Keratinocyte (primary cell): ENCODE results near the gene DDX27.

Experiments used
- EZH2 ChIP-seq: IDR thresholded peaks from one replicate; pipeline ENCODE4 v1.6.1; 2012; ENCODE audit warnings: inconsistent platforms, mild to moderate bottlenecking, low read length, moderate library complexity
- TF ChIP-seq, protein P1 (sequence below), 3 experiments: IDR thresholded peaks in 1 of 3; conservative IDR thresholded peaks in 1 of 3; optimal IDR thresholded peaks in 1 of 3; 2 replicates in 2 of 3; 3 replicates in 1 of 3; pipeline versions ENCODE3 to v1.5.1; 2011; ENCODE audit warnings: low read length in 3 of 3, mild to moderate bottlenecking in 3 of 3, moderate library complexity in 2 of 3, control low read depth in 1 of 3, inconsistent platforms in 1 of 3; ENCODE audit not compliant: insufficient read depth in 2 of 3; ENCODE audit errors: extremely low read depth in 1 of 3

DNA sequence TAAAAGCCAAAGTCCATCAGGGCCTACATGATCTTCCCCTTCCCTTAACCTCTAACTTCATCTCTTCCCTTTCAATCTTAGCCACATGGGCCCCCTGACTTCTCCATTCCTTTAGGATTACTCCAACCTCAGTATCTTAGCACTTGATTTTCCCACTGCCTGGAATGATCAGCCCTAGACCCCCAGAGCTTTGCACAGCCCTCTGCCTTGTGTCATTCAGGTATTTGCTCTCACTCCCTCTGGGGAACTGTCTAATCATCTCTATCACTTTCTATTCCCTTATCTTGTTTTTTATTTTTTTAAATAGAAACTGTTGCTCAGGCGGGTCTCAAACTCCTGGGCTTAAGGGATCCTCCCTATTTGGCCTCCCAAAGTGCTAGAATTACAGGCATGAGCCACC is 72.0 kb downstream of the DDX27 start:
- TF ChIP-seq, protein P1, sequence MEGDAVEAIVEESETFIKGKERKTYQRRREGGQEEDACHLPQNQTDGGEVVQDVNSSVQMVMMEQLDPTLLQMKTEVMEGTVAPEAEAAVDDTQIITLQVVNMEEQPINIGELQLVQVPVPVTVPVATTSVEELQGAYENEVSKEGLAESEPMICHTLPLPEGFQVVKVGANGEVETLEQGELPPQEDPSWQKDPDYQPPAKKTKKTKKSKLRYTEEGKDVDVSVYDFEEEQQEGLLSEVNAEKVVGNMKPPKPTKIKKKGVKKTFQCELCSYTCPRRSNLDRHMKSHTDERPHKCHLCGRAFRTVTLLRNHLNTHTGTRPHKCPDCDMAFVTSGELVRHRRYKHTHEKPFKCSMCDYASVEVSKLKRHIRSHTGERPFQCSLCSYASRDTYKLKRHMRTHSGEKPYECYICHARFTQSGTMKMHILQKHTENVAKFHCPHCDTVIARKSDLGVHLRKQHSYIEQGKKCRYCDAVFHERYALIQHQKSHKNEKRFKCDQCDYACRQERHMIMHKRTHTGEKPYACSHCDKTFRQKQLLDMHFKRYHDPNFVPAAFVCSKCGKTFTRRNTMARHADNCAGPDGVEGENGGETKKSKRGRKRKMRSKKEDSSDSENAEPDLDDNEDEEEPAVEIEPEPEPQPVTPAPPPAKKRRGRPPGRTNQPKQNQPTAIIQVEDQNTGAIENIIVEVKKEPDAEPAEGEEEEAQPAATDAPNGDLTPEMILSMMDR (optimal IDR thresholded peaks at IDR 0.05 in 1 of 3, IDR thresholded peaks at IDR 0.05 in 1 of 3, conservative IDR thresholded peaks at IDR 0.05 in 1 of 3; ENCODE audit: extremely low read depth in 1 of 3, insufficient read depth in 2 of 3, low read length in 3 of 3) = no peak
- TF ChIP-seq EZH2 = no peak
